PC-9 (cell line): ENCODE results near the gene GRK4. TPM values are rescaled to one million over a fixed set of nuclear protein-coding genes. Genes with fewer than 3 reads are reported as not detected.

Source experiments
- BruUV-seq: library from RNA; stranded (reverse); fragments of 400-500 nt; replicated peaks from 2 replicates; lab custom pipeline; 2021; lab: Mats Ljungman, UMichigan
- CTCF ChIA-PET: fragments of 300-600 bp; sonication (Branson Sonifier 250); formaldehyde crosslinking; loops from one replicate; lab custom pipeline; 2022; ENCODE audit warnings: antibody characterized with exemption; lab: Charles Lee
- POLR2A ChIA-PET: fragments of 300-600 bp; sonication (Branson Sonifier 250); formaldehyde crosslinking; loops from one replicate; lab custom pipeline; 2022; ENCODE audit warnings: antibody characterized with exemption; ENCODE audit not compliant: unreplicated experiment; lab: Charles Lee
- DNase-seq, 2 experiments: peaks; one replicate each; pipeline versions ENCODE4 v3.0.0 to v3.0.0-alpha.2; 2015 to 2022; ENCODE audit warnings: mixed read lengths in 1 of 2
- H2AFZ ChIP-seq: fragments of 200-600 bp; sonication (generic); 2 replicates; pipeline ENCODE4 v1.8.1; 2017; ENCODE audit warnings: antibody characterized with exemption
- H3F3A ChIP-seq: fragments of 200-600 bp; sonication (generic); 2 replicates; pipeline ENCODE4 v1.8.1; 2017; ENCODE audit warnings: antibody characterized with exemption, mild to moderate bottlenecking, low read depth; ENCODE audit not compliant: insufficient read depth
- H3K27ac ChIP-seq: fragments of 200-600 bp; sonication (generic); 2 replicates; pipeline ENCODE4 v1.6.1; 2016; ENCODE audit warnings: mixed run types
- H3K27me3 ChIP-seq: fragments of 200-600 bp; sonication (generic); 2 replicates; pipeline ENCODE4 v1.6.1; 2016; ENCODE audit warnings: low read depth, mixed run types; ENCODE audit not compliant: insufficient read depth
- H3K36me3 ChIP-seq: fragments of 200-600 bp; sonication (generic); 2 replicates; pipeline ENCODE4 v1.6.1; 2016; ENCODE audit warnings: low read depth, mixed run types
- H3K4me1 ChIP-seq: fragments of 200-600 bp; sonication (generic); replicated peaks from 2 replicates; pipeline ENCODE4 v1.6.1; 2016; ENCODE audit warnings: mixed run types; ENCODE audit not compliant: insufficient read depth
- H3K4me2 ChIP-seq: fragments of 200-600 bp; sonication (generic); 2 replicates; pipeline ENCODE4 v1.6.1; 2017; ENCODE audit warnings: mixed run types
- H3K4me3 ChIP-seq: fragments of 200-600 bp; sonication (generic); 2 replicates; pipeline ENCODE4 v1.6.1; 2016; ENCODE audit warnings: mixed run types
- H3K79me2 ChIP-seq: fragments of 200-600 bp; sonication (generic); 2 replicates; pipeline ENCODE4 v1.6.1; 2017; ENCODE audit warnings: low read depth, mixed run types
- H3K9me2 ChIP-seq: fragments of 200-600 bp; sonication (generic); 2 replicates; pipeline ENCODE4 v1.8.1; 2017; ENCODE audit warnings: mild to moderate bottlenecking; ENCODE audit not compliant: insufficient read depth
- H3K9me3 ChIP-seq: fragments of 200-600 bp; sonication (generic); 2 replicates; pipeline ENCODE4 v1.8.1; 2016; ENCODE audit warnings: low read depth; ENCODE audit not compliant: insufficient read depth
- H4K20me1 ChIP-seq: fragments of 200-600 bp; sonication (generic); 2 replicates; pipeline ENCODE4 v1.8.1; 2017; ENCODE audit not compliant: insufficient read depth
- EZH2 ChIP-seq: fragments of 200-600 bp; sonication (generic); IDR thresholded peaks from 2 replicates; pipeline ENCODE4 v1.8.0; 2017; ENCODE audit warnings: antibody characterized with exemption, low read depth
- intact Hi-C: fragments of 100-400 bp; cut with micrococcal nuclease; formaldehyde crosslinking; loops from one replicate; pipeline ENCODE4 v1.10.0; 2022; ENCODE audit not compliant: unreplicated experiment
- total RNA-seq: library from RNA; stranded (reverse); gene quantifications from 2 replicates; pipeline ENCODE4 v1.2.3, GENCODE V29; 2021
- TF ChIP-seq, protein P1 (sequence below): fragments of 200-600 bp; sonication (generic); conservative IDR thresholded peaks from 2 replicates; pipeline ENCODE4 v1.6.1; 2017; ENCODE audit warnings: mixed run types, antibody characterized with exemption, mild to moderate bottlenecking, moderate library complexity

GRK4 gene
- total RNA-seq, 1 experiment from 2014 or later: 3.1 TPM

DNA sequence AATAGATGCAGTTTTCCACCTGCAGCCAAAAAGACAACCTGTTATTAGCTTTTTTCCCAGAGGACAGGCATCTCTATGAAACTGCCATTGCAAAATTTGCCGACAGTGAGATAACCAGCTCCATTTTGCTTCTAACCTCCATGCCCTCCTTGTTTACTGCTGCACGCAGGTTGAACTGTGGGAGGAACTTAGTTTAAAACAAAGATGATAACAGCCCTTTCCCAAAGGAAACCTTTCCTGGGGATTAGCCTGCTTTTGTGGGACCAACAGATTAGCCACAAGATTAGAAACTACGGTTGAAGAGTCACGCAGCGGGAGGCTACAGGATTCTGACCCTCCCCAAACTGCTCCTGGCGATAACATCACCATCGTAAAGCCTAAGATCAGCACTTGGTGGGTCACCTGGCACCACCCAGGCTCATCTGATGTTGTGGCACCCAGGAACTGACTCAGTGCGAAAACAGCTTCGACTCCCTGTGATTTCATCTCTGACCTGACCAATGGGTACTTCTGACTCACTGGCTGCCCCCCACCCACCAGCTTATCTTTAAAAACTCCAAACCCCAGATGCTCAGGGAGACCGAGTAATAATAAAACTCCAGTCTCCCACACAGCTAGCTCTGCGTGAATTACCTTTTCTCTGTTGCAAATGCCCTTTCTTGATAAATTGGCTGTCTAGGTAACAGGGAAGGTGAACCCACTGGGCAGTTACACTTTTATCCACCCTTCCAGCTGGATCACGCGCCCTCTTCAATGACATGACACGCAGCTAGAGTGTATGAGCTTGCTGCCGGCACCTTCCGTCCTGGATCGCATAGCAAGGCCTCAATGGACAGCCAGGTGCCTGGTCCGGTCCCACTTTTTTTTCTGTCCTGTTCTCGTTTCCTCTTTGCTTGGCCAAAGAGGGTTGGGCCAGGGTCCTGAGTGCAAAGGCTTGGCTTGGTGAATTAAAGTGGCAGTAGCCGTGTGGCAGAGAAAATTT lies 27.3 kb upstream of the GRK4 start:
- Histone ChIP-seq H3F3A (peaks cover 35% of the 10 kb centered on the region), H3K27ac (peak overlapping the region; percentile 78), H3K79me2 (peaks cover 12% of the 10 kb centered on the region), H4K20me1 (peaks cover 13% of the 10 kb centered on the region), H3K27me3 (no peaks in the 10 kb centered on the region), H3K36me3 (no peaks in the 10 kb centered on the region), H3K4me1 (peaks cover 26% of the 10 kb centered on the region), H3K9me2 (no peaks in the 10 kb centered on the region), H3K9me3 (no peaks in the 10 kb centered on the region), H3K4me3 (peak overlapping the region; percentile 65), H3K4me2 (peak overlapping the region; percentile 93), H2AFZ (no peak overlapping the region)
- BruUV-seq: TSS peak; percentile 40
- peak; percentile 77 to 91 for DNase-seq
- no peak for TF ChIP-seq EZH2
- TF ChIP-seq, protein P1, sequence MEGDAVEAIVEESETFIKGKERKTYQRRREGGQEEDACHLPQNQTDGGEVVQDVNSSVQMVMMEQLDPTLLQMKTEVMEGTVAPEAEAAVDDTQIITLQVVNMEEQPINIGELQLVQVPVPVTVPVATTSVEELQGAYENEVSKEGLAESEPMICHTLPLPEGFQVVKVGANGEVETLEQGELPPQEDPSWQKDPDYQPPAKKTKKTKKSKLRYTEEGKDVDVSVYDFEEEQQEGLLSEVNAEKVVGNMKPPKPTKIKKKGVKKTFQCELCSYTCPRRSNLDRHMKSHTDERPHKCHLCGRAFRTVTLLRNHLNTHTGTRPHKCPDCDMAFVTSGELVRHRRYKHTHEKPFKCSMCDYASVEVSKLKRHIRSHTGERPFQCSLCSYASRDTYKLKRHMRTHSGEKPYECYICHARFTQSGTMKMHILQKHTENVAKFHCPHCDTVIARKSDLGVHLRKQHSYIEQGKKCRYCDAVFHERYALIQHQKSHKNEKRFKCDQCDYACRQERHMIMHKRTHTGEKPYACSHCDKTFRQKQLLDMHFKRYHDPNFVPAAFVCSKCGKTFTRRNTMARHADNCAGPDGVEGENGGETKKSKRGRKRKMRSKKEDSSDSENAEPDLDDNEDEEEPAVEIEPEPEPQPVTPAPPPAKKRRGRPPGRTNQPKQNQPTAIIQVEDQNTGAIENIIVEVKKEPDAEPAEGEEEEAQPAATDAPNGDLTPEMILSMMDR: no peak
- ChIA-PET CTCF (interaction anchor here (0.5 to 0.7 kb wide), 4 partner anchors 13 to 986 kb away, joined by 3 to 5 read pairs (median 4); no protein-coding TSS in a partner anchor), POLR2A (interaction anchor here (0.6 to 1.0 kb wide), 3 partner anchors 28 to 180 kb away, joined by 3 to 21 read pairs (median 20); partner anchors contain the start of gene GRK4)
- intact Hi-C loops: loop anchor here (2.0 kb wide), 2 partner anchors 179 to 399 kb away; partner anchors contain the start of genes FAM193A and TNIP2

DNA sequence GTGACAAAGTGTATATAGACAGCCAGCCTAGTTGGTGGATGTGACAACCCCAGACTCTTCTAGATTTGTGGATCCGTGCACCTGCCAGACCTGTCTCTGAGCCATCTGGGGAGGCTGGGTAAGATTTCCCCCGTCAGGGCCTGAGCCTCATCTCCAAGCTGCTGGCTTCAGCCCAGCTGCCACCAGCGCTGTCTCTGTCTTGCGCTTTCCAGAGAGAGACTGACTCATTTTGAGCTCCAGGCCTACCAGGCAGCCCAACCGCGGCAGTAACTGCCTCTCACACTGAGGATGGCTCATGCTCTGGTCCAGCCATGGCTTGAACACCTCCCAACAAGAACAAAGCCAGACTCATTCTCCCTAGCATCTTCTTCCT lies 26.6 kb upstream of the GRK4 start:
- Histone ChIP-seq H3K4me1 (peaks cover 26% of the 10 kb centered on the region), H3F3A (peaks cover 35% of the 10 kb centered on the region), H3K4me3 (peak overlapping the region; percentile 65; the same call in 1 of the 2 replicates), H3K9me2 (no peaks in the 10 kb centered on the region), H3K4me2 (peak overlapping the region; percentile 93), H3K36me3 (no peaks in the 10 kb centered on the region), H3K79me2 (peaks cover 12% of the 10 kb centered on the region), H3K27me3 (no peaks in the 10 kb centered on the region), H2AFZ (no peak overlapping the region), H3K27ac (peak overlapping the region; percentile 78), H4K20me1 (peaks cover 13% of the 10 kb centered on the region), H3K9me3 (no peaks in the 10 kb centered on the region)
- ChIA-PET POLR2A (interaction anchor here (0.6 kb wide), 3 partner anchors 49 to 401 kb away, joined by 3 to 5 read pairs (median 3); no protein-coding TSS in a partner anchor), CTCF (interaction anchor here (0.5 to 0.7 kb wide), 2 partner anchors 105 to 403 kb away, joined by 4 to 5 read pairs; no protein-coding TSS in a partner anchor)
- intact Hi-C loops: loop anchor here (1.0 to 2.0 kb wide), 4 partner anchors 27 to 400 kb away; partner anchors contain the start of genes FAM193A, GRK4, NOP14 and TNIP2
- peak in 1 of 2 experiments; percentile 73 for DNase-seq
- no peak for TF ChIP-seq EZH2
- TF ChIP-seq, protein P1: no peak
- BruUV-seq: no TSS peak
